ENCODE results near the gene BTBD9.

- no peak for TF ChIP-seq EP300 (IDR thresholded peaks at IDR 0.05; ENCODE audit: low read depth)
- TF ChIP-seq POLR2A (IDR thresholded peaks at IDR 0.05): no peak
- TF ChIP-seq CTCF (IDR thresholded peaks at IDR 0.05): no peak
Measured at GRCh38 chr6:38157905-38158304, 481.8 kb downstream of the BTBD9 start.

Data from transverse colon (tissue), 3 donors.